Endothelial cell of umbilical vein (primary cell): ENCODE data around the gene DERA. TPM values are rescaled to one million over a fixed set of nuclear protein-coding genes. Genes with fewer than 3 reads are reported as not detected.

ENCODE experiments used
- BruUV-seq: library from RNA; stranded (reverse); fragments of 400-500 nt; replicated peaks from 2 replicates; lab custom pipeline; 2021; lab: Mats Ljungman, UMichigan
- CTCF ChIA-PET: fragments of 300-600, 350-600 bp; sonication (Branson Sonifier 250); formaldehyde crosslinking; loops from one replicate; lab custom pipeline; 2021; ENCODE audit warnings: antibody characterized with exemption, inconsistent platforms; lab: Charles Lee
- POLR2A ChIA-PET: fragments of 300-600, 350-600 bp; sonication (Branson Sonifier 250); formaldehyde crosslinking; loops from one replicate; lab custom pipeline; 2021; ENCODE audit warnings: antibody characterized with exemption, inconsistent platforms; lab: Charles Lee
- DNase-seq: peaks from one replicate; pipeline ENCODE4 v3.0.0-alpha.2; 2011; ENCODE audit warnings: low read depth, low spot score
- FAIRE-seq: peaks from 2 replicates; lab custom pipeline; 2011; peaks lifted over from hg19 to GRCh38; lab: Jason Lieb, UNC
- H2AFZ ChIP-seq: 2 replicates; pipeline ENCODE4 v1.6.0; 2012; ENCODE audit warnings: low read depth, low read length, control low read depth, inconsistent platforms
- H3K27ac ChIP-seq: 2 replicates; pipeline ENCODE4 v1.5.1; 2011; ENCODE audit warnings: low read depth, mild to moderate bottlenecking, control low read depth, low read length, moderate library complexity; ENCODE audit not compliant: insufficient read depth
- H3K27me3 ChIP-seq, 2 experiments: 2 replicates each; pipeline versions ENCODE4 v1.6.0 to v1.6.1; 2011; ENCODE audit warnings: low read length in 2 of 2, mixed read lengths in 1 of 2; ENCODE audit not compliant: control insufficient read depth in 2 of 2, insufficient read depth in 2 of 2
- H3K36me3 ChIP-seq, 2 experiments: 2 replicates in 1 of 2; 3 replicates in 1 of 2; pipeline ENCODE4 v1.5.1; 2011; ENCODE audit warnings: low read length in 2 of 2, mild to moderate bottlenecking in 1 of 2, moderate library complexity in 1 of 2; ENCODE audit not compliant: control insufficient read depth in 2 of 2, insufficient read depth in 2 of 2; ENCODE audit errors: extremely low read depth in 1 of 2
- H3K4me1 ChIP-seq: 3 replicates; pipeline ENCODE4 v1.5.1; 2011; ENCODE audit warnings: mild to moderate bottlenecking, low read length; ENCODE audit not compliant: control insufficient read depth, insufficient read depth; ENCODE audit errors: extremely low read depth
- H3K4me2 ChIP-seq: 2 replicates; pipeline ENCODE4 v1.6.1; 2011; ENCODE audit warnings: low read length, control low read depth, mixed read lengths; ENCODE audit not compliant: insufficient read depth
- H3K4me3 ChIP-seq, 3 experiments: fragments of 200-600 bp in 1 of 3; sonication (generic), shearing (Covaris generic) in 1 of 3; replicated peaks in 1 of 3; 2 replicates each; pipeline ENCODE4 v1.5.1; 2011 to 2016; ENCODE audit warnings: control low read depth in 3 of 3, low read length in 3 of 3, mild to moderate bottlenecking in 2 of 3, inconsistent platforms in 1 of 3, low read depth in 1 of 3, moderate library complexity in 1 of 3; ENCODE audit not compliant: insufficient read depth in 1 of 3
- H3K79me2 ChIP-seq: 2 replicates; pipeline ENCODE4 v1.6.0; 2012; ENCODE audit warnings: low read length, inconsistent platforms; ENCODE audit not compliant: control insufficient read depth, insufficient read depth
- H3K9ac ChIP-seq: replicated peaks from 2 replicates; pipeline ENCODE3; 2011; ENCODE audit warnings: low read length, control low read depth; ENCODE audit not compliant: insufficient read depth; ENCODE audit errors: extremely low read depth
- H3K9me1 ChIP-seq: replicated peaks from 3 replicates; pipeline ENCODE4 v1.6.0; 2011; ENCODE audit warnings: mild to moderate bottlenecking, low read length; ENCODE audit not compliant: control insufficient read depth, insufficient read depth; ENCODE audit errors: extremely low read depth
- H3K9me3 ChIP-seq: replicated peaks from 2 replicates; pipeline ENCODE4 v1.5.1; 2012; ENCODE audit warnings: low read length, inconsistent platforms; ENCODE audit not compliant: control insufficient read depth, insufficient read depth
- H4K20me1 ChIP-seq: replicated peaks from 2 replicates; pipeline ENCODE3; 2011; ENCODE audit warnings: mild to moderate bottlenecking, low read length; ENCODE audit not compliant: control insufficient read depth, insufficient read depth; ENCODE audit errors: extremely low read depth
- EZH2 ChIP-seq: IDR thresholded peaks from 2 replicates; pipeline ENCODE4 v1.6.1; 2012; ENCODE audit warnings: borderline replicate concordance, low read depth, mild to moderate bottlenecking, moderate library complexity, low read length, inconsistent platforms; ENCODE audit not compliant: severe bottlenecking
- FOS ChIP-seq: IDR thresholded peaks from 2 replicates; pipeline ENCODE4 v1.6.1; 2011; ENCODE audit warnings: mild to moderate bottlenecking, low read length, moderate library complexity, borderline replicate concordance; ENCODE audit not compliant: insufficient read depth
- GATA2 ChIP-seq: IDR thresholded peaks from 2 replicates; pipeline ENCODE4 v1.7.0; 2011; ENCODE audit warnings: low read depth, mild to moderate bottlenecking, moderate library complexity, mixed read lengths, low read length; ENCODE audit not compliant: insufficient read length, insufficient read depth
- JUN ChIP-seq: IDR thresholded peaks from 2 replicates; pipeline ENCODE4 v1.6.1; 2011; ENCODE audit warnings: borderline replicate concordance, low read depth; ENCODE audit not compliant: insufficient read length, insufficient read depth
- MAX ChIP-seq: IDR thresholded peaks from 2 replicates; pipeline ENCODE4 v1.6.1; 2011; ENCODE audit not compliant: insufficient read depth, insufficient read length
- MYC ChIP-seq: IDR thresholded peaks from one replicate; pipeline ENCODE4 v1.6.1; 2011; ENCODE audit warnings: mild to moderate bottlenecking, low read depth, low read length
- POLR2A ChIP-seq: IDR thresholded peaks from 2 replicates; pipeline ENCODE4 v1.6.1; 2012; ENCODE audit warnings: low read depth, mild to moderate bottlenecking, control low read depth, low read length
- POLR2AphosphoS5 ChIP-seq: IDR thresholded peaks from 2 replicates; pipeline ENCODE4 v1.6.1; 2012; ENCODE audit warnings: low read depth, mild to moderate bottlenecking, control low read depth, low read length, moderate library complexity; ENCODE audit not compliant: insufficient read depth
- dilution Hi-C: fragments of 300-500 bp; cut with MboI; formaldehyde crosslinking; loops from one replicate; pipeline ENCODE4 v1.15.0; 2019; ENCODE audit warnings: low sequenced_read_pairs; ENCODE audit not compliant: extremely low pct_ligation_motif_present
- intact Hi-C: fragments of 100-400 bp; cut with micrococcal nuclease; formaldehyde crosslinking; loops from one replicate; pipeline ENCODE4 v1.10.0; 2022
- polyA plus RNA-seq, 4 experiments: library from polyadenylated mRNA; depleted of rRNA in 3 of 4; stranded (reverse) in 3 of 4; unstranded in 1 of 4; fragments of >200 nt; gene quantifications; 2 replicates each; pipeline versions ENCODE4 v1.2.1 to v1.2.3, GENCODE V29; 2011 to 2012; ENCODE audit warnings: missing spikeins in 1 of 4
- total RNA-seq: library from RNA; stranded (reverse); gene quantifications from 2 replicates; pipeline ENCODE4 v1.2.3, GENCODE V29; 2021

The DERA gene
- total and polyA plus RNA-seq, 2 donors (not counting 3 experiments of a cell fraction or from before 2014, with no cell fraction given): 19.8 to 41.5 TPM

- Histone ChIP-seq H3K79me2 (no peaks in the 10 kb centered on the region), H2AFZ (no peak overlapping the region), H3K9me3 (no peaks in the 10 kb centered on the region), H4K20me1 (no peaks in the 10 kb centered on the region), H3K27me3 (peaks cover 2% of the 10 kb centered on the region in 2 experiments), H3K36me3 (no peaks in the 10 kb centered on the region), H3K9ac (no peak overlapping the region), H3K27ac (no peak overlapping the region), H3K4me3 (no peak overlapping the region), H3K9me1 (no peaks in the 10 kb centered on the region), H3K4me1 (no peaks in the 10 kb centered on the region), H3K4me2 (no peak overlapping the region)
- intact Hi-C loops (no loop called here), dilution Hi-C loops (no loop called here)
- FAIRE-seq: no peak
- CTCF ChIA-PET: interaction anchor here (0.9 to 2.9 kb wide), 3 partner anchors 273 to 332 kb away, joined by 3 to 9 read pairs (median 3); no protein-coding TSS in a partner anchor
- POLR2A ChIA-PET: no interaction called here
- no peak for DNase-seq
- TF ChIP-seq MAX (no peak), POLR2AphosphoS5 (no peak), POLR2A (no peak), MYC (no peak), EZH2 (no peak)
- BruUV-seq: no TSS peak
Observed at GRCh38 chr12:15863984-15864383, 47.1 kb upstream of the DERA start.

GRCh38 chr12:15868186-15868585 lies 42.9 kb upstream of the DERA start:
- dilution Hi-C loops (no loop called here), intact Hi-C loops (no loop called here)
- no TSS peak for BruUV-seq
- Histone ChIP-seq H3K9ac (no peak overlapping the region), H3K4me1 (no peaks in the 10 kb centered on the region), H3K9me3 (no peaks in the 10 kb centered on the region), H3K27me3 (peaks cover 2% of the 10 kb centered on the region in 2 experiments), H3K27ac (no peak overlapping the region), H3K79me2 (no peaks in the 10 kb centered on the region), H3K4me2 (no peak overlapping the region), H2AFZ (no peak overlapping the region), H3K4me3 (no peak overlapping the region), H3K9me1 (no peaks in the 10 kb centered on the region), H3K36me3 (no peaks in the 10 kb centered on the region), H4K20me1 (no peaks in the 10 kb centered on the region)
- no peak for TF ChIP-seq MYC
- no peak for TF ChIP-seq JUN
- no peak for TF ChIP-seq POLR2A
- TF ChIP-seq FOS: no peak
- no peak for TF ChIP-seq GATA2
- CTCF ChIA-PET: no interaction called here
- no peak for DNase-seq
- POLR2A ChIA-PET: no interaction called here
- no peak for FAIRE-seq
